Ammon's horn (tissue), 1 donor: ENCODE measurements around the gene TRNP1.
A peak's percentile ranks its signal among the peaks of the same experiment; 100 is the strongest.
"Not testable (repeated sequence)": the region's sequence is repeated elsewhere in the genome, so short reads cannot be mapped to it uniquely, and the experiment has no call there.

Experiments
- DNase-seq: peaks from one replicate; pipeline ENCODE4 v3.0.0-alpha.2; 2016; ENCODE audit warnings: low spot score

TRNP1 gene, protein sequence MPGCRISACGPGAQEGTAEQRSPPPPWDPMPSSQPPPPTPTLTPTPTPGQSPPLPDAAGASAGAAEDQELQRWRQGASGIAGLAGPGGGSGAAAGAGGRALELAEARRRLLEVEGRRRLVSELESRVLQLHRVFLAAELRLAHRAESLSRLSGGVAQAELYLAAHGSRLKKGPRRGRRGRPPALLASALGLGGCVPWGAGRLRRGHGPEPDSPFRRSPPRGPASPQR

GRCh38 chr1:26993237-26994019 lies at the start of gene TRNP1:
TRNP1 (plus strand) TSS chr1:26993692; CDS start chr1:26993787, 95 bp downstream.
- peak; percentile 81 for DNase-seq

DNA sequence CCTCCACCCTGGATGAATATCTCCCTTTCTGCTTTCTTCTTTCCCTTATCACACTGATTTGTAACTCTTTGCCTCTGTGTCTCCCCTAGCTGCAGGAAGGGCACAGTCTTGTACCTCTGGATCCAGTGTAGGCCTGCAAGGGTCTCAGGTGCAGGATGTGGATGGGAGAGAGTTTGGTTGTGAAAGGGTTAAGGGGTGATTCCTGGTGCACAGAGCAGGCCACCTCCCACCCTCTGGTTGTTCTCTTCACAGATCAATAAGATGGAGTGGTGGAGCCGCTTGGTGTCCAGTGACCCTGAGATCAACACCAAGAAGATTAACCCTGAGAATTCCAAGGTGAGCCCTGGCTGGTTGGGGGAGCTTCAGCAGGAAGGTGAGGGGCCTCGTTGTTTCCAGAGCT lies 48.4 kb upstream of the TRNP1 start:
- no peak for DNase-seq

- DNase-seq = no peak
Measured at GRCh38 chr1:26945728-26946127, 47.8 kb upstream of the TRNP1 start.

DNA sequence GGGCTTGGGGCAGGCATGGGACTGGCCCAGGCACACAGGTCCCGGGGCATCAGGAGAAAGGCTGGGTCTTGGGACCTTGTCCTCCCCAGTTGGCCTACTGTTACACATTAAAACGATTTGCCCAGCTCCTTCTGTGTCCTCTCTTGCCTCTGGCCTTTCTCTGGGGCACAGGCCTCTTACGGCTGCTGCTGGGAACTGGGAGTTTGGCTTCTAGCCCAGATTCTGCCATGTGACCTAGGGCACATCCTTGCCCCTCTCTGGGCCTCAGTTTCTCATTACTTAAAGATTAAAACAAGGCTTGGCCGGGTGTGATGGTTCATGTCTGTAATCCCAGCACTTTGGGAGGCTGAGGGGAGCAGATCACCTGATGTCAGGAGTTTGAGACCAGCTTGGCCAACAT lies 47.2 kb upstream of the TRNP1 start:
- DNase-seq = no peak

DNA sequence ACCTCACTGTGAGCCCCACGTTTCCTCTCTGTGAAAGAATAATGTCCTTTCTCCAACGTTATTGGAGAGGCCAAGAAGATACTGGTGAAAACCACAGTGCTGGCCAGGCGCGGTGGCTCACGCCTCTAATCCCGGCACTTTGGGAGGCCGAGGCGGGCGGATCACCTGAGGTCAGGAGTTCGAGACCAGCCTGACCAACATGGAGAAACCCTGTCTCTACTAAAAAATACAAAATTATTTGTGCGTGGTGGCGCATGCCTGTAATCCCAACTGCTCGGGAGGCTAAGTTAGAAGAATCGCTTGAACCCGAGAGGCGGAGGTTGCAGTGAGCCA lies 44.8 kb upstream of the TRNP1 start:
- DNase-seq = not testable (repeated sequence)

DNA sequence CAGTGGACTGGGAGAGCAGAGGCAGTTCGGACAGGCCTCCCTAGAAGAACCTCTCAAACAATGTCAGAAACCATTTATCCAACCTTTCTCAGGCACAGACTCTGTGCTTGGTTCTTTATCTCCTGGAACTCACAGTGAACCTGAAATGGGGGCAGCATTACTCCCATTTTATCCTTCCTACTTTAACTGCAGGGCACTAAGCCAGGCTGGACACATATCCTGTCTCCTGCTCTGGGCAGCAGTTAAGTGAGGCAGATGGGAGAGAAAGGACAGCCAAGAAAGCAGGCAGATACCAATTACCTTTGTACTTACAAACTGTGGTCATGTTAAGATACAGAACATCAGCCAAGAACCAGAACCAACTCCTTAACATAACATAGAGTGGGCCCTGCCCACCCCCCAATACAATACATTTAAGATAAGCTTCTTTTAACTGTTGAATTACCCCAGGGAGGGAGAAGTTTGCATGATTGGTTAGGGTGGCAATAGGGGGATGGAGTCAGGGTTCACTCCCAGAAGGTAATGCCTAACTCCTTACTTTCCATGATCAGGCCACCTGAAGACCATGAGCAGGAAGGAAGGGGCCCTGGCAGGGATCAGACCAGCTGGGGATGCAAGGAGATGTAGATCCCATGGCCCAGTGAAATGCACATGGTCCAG lies 44.1 kb upstream of the TRNP1 start:
- no peak for DNase-seq

DNA sequence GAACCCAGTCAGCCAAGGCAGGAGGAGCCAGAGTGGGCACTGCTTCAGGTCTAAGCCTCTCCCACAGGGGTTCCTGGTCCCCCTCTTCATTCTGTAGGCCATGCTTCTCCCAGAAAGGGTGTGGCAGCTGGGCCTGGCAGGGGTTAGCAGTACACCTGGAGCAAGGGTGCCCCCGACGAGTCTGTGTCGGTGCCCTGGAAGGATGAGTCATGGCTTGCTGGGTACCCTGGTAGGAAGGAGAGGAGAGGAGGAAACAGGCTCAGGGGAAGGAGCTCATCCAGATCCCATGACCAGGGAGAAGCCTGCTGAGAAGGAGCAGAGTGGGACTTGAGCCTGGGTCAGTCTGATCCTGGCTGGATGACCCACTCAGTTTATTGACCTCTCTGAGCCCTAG lies 43.6 kb upstream of the TRNP1 start:
- DNase-seq = no peak

GRCh38 chr1:26950602-26951001 lies 42.9 kb upstream of the TRNP1 start:
- DNase-seq = no peak

DNA sequence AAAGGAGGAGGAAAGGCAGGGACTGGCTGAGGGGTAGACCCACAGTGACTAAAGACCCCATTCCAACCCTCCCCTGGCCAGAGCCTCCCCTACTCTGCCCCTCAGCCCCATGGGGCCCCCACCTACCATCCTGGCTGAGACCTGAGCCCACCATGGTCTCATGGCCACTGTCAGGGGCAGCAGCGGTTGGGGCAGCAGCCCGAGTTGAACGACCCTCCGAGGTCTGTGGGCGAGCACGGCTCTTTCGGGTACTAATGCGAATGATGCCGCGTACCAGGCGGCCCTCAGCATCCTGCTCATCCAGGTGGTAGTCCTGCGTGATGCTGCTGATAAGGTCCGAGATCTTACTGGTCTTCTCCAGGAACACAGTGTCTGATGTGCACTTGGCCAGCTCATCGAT lies 42.3 kb upstream of the TRNP1 start:
- no peak for DNase-seq

DNA sequence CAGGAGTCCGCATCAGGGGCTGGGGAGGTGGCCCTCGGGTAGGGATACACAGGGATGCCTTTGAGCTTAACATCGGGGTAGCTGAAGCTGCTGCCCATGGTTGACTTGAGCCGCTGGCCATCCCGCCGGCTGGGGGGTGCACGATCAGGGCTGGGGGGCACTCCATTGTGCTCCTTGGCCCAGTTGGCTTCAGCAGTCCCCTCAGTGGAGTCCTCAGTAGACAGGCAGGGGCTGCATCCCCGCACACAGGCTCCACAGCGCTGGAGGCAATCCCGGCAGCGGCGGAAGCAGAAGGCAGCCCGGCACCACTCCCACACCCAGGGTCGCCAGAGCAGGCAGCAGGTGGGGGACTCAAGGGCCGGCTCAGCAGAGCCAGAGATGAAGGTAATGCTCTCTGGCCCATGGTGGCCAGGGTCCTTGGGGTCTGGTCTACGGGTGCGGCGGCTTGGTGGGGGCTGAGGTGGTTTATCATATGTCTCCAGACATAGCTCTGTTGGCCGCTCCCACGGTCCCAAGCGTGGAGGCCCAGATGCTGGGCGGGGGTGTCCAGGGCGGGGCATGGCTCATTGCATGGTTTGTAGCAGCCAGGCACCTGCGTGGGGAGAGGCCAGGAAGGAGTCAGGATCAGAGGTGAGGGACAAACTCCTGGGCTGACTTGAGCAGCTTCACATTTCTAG lies 41.5 kb upstream of the TRNP1 start:
- DNase-seq = no peak

- no peak for DNase-seq
Measured at GRCh38 chr1:26953374-26953773, 40.1 kb upstream of the TRNP1 start.

- DNase-seq = no peak
Measured at GRCh38 chr1:26956321-26956720, 37.2 kb upstream of the TRNP1 start.

DNA sequence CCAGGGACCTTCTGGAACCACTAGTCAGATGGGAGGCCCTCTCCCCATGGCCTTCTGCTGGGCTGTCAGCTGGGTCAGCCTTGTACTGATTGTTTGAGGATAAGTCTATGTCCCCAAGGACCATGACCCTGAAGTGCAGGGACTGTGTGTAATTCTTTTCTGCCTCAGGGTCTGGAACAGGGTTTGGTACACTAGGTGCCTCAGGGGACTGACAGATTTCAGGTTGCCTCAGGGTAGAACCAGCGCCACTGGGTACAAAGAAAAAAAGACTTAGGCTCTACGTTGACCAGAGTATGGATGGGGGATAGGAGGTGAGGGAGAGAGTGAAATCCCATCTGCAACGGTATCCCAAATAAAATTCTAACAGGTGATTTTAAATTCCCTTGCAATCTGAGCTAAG lies 36.2 kb upstream of the TRNP1 start:
- no peak for DNase-seq

DNA sequence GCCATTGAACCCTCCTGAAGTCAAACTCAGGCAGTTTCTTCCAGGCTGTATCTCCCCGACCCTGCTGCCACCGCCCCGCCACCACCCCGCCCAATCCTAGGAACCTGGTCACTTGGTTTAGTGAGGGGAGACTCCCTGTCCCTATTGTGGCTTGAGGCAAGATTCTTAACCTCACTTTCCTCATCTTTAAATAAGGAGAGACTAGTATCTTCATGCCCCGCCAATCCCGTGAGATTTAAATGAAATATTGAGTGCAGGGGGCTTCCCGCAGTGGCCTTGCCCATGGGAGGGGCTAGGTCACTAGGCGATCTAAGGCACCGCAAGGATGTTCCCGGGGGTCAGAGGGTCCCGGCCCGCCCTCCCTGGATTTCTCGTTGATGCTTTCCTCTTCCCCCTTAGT lies 34.2 kb upstream of the TRNP1 start:
- no peak for DNase-seq

DNA sequence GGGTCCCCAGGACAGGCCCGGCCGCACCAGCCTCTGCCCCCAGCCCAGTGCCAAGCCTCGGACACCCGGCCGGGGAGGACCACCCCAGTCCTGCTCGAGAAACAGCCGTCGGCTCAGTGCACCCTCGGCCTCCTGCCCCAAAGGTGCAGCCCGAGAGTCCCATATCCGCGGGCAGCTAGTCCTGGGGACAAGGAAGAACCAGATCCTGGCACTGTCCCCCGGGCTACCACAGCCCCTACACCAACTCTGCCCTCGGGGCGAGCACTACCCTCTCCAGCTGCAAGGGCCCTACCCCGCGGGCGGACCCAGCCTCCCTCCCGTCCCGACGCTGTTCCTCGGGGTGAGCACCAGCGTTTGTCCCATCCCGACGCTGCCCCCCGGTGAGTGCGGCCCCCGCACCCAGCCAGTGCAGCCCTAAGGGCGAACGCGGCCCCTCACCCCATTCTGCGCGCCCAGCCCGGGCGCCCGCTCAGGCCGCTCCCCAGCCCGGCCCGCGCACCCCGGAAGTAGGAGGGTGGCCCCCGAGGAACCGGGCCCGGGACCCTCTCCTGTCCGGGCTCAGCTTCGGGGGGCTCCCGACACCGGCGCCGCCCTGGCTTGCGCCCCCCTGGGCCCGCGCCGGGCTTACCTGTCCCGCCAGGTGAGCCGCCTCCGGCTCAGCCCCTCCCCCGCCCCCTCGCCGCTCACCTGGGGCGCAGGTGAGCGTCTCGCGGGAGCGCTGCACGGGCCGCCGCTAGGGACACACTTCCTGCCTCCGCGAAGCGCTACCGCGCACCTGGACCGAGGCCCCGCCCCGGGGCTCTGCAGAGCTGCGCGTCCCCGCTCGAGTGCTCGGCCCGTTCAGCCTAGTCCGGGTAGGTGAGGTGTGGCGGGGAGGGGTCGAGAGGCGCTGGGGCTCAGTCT lies 33.5 kb upstream of the TRNP1 start, which contains the start of gene KDF1:
Gene KDF1, minus strand, starts transcription at position 747 of the 903 bp plus-strand sequence. CDS start 8,088 bp downstream, outside the sequence.
- DNase-seq = no peak

DNA sequence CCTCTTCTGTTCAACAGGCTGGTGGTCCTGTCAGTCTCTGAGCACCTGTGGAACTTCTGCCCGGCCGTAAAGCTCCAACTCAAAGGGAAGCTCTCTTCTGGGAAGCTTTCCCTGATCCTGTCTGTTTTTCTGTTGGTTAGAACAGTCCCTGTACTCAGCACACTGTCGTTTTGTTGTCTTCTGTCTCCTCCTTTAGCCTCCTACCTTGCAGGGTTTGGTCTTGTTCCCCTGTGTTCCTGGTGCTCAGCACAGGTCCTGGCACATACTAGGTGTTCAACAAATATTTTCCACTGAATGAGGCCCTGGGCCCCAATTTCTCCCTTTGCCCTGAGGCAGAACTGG lies 32.9 kb upstream of the TRNP1 start:
- no peak for DNase-seq

GRCh38 chr1:26961826-26962225 lies 31.7 kb upstream of the TRNP1 start:
- DNase-seq = no peak

DNA sequence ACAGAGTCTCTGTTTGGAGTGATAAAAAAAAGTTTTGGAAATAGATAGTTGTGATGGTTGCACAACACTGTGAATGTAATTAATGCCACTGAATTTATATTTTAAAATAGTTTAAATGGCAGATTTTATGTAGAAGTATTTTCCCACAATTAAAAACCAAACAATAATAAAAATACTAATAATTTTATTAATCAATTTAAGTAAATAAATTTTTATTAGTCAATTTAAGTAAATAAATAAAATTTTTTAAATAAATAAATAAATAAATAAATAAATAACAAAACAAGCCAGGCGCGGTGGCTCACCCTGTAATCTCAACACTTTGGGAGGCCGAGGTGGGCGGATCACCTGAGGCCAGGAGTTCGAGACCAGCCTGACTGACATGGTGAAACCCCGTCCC lies 28.3 kb upstream of the TRNP1 start:
- DNase-seq = no peak

DNA sequence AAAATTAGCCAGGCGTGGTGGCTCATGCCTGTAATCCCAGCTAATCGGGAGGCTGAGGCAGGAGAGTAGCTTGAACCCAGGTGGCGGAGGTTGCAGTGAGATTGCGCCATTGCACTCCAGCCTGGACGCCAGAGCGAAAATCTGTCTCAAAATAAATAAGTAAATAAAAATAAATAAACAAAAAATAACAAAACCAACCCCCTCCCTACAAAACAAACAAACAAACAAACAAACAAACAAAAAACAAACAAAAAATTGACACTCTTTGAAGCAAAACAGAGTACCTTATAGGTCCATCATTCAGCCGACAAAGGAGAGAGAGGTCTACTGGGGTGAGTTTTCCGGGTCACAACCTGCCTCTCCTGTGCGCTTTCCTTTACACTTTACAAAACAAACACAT lies 27.9 kb upstream of the TRNP1 start:
- DNase-seq = no peak

DNA sequence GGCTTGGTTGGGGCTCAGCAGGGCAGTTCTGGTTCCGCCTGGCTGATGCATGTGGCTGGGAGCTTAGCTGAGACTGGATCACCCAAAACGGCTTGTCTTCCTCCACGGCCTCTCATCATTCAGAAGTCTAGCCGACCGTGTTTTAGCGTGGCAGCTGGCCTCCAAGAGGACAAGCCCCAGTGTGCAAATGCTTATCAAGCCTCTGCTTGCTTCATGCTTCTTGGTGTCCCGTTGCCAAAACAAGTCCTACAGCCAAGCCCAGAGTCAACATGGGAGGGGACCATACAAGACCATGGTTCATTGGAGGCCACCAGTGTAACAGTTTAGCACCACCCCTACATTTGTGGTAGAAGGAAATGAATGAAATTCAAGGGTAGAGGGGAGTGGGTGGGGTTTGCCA lies 22.7 kb upstream of the TRNP1 start:
- no peak for DNase-seq

DNA sequence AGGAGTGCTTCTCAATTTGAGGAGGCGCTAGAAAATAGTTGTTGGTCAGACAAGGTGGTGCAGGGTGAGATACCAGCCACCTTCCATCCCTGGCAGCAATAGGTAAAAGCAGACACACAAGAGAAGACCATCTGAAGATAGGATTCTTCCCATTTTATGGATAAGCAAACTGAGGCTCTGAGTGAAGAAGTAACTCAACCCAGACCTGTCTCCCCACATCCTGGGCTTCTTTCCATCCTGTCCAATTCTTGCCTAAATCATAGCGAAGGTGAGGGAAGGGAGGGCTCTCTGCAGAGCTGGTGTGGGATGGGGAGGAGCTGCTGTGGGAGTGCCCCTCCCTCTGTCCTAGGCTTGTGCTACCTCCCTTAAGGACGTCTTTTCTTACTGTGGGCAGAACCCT lies 21.9 kb upstream of the TRNP1 start:
- no peak for DNase-seq

- no peak for DNase-seq
Measured at GRCh38 chr1:26972390-26972789, 21.1 kb upstream of the TRNP1 start.
